Measurements from ENCODE around the gene ICAM4.
"Not testable (repeated sequence)": the region's sequence is repeated elsewhere in the genome, so short reads cannot be mapped to it uniquely, and the experiment has no call there.

Gene ICAM4

GRCh38 chr19:10286803-10287737 lies at the start of gene ICAM4:
Gene ICAM4, plus strand, starts transcription at chr19:10286955. Its CDS starts 58 bp downstream, at chr19:10287013.
- DNase-seq = no peak

GRCh38 chr19:10237702-10238101 lies 49.1 kb upstream of the ICAM4 start:
- DNase-seq = no peak

GRCh38 chr19:10238172-10238783 lies 48.5 kb upstream of the ICAM4 start:
- no peak for DNase-seq

GRCh38 chr19:10241826-10242449 lies 44.8 kb upstream of the ICAM4 start:
- DNase-seq = not testable (repeated sequence)

- DNase-seq = no peak
Observed at GRCh38 chr19:10243606-10244005, 43.1 kb upstream of the ICAM4 start.

GRCh38 chr19:10245189-10245939 lies 41.4 kb upstream of the ICAM4 start:
- DNase-seq = no peak

- no peak for DNase-seq
Observed at GRCh38 chr19:10246511-10246910, 40.2 kb upstream of the ICAM4 start.

GRCh38 chr19:10251792-10252694 lies 34.7 kb upstream of the ICAM4 start, which contains the start of gene MRPL4:
Gene MRPL4, plus strand, starts transcription at chr19:10252214. Its CDS starts 40 bp downstream, at chr19:10252254.
- peak; percentile 97 for DNase-seq

GRCh38 chr19:10252707-10253106 lies 34.0 kb upstream of the ICAM4 start:
- no peak for DNase-seq

GRCh38 chr19:10254244-10254643 lies 32.5 kb upstream of the ICAM4 start:
- no peak for DNase-seq

GRCh38 chr19:10255358-10255757 lies 31.4 kb upstream of the ICAM4 start:
- no peak for DNase-seq

- DNase-seq = no peak
Observed at GRCh38 chr19:10256551-10256950, 30.2 kb upstream of the ICAM4 start.

- DNase-seq = no peak
Observed at GRCh38 chr19:10256970-10257615, 29.7 kb upstream of the ICAM4 start.

GRCh38 chr19:10258080-10258710 lies 28.6 kb upstream of the ICAM4 start:
- DNase-seq = no peak

GRCh38 chr19:10259162-10259905 lies 27.4 kb upstream of the ICAM4 start:
- DNase-seq = no peak

GRCh38 chr19:10260141-10260584 lies 26.6 kb upstream of the ICAM4 start:
- DNase-seq = no peak

- DNase-seq = no peak
Observed at GRCh38 chr19:10262771-10263170, 24.0 kb upstream of the ICAM4 start.

- no peak for DNase-seq
Observed at GRCh38 chr19:10266706-10267105, 20.0 kb upstream of the ICAM4 start.

- DNase-seq = no peak
Observed at GRCh38 chr19:10268071-10268470, 18.7 kb upstream of the ICAM4 start.

Measured in SIG-M5 (cell line).